ENCODE measurements around the gene KCNJ14. TPM values are rescaled to one million over a fixed set of nuclear protein-coding genes. Genes with fewer than 3 reads are reported as not detected.

KCNJ14 gene
- total RNA-seq, 3 donors from 2014 or later (not counting 1 experiment from before 2014, with no cell fraction given) = 0.77 to 1.2 (median 0.85) TPM

DNA sequence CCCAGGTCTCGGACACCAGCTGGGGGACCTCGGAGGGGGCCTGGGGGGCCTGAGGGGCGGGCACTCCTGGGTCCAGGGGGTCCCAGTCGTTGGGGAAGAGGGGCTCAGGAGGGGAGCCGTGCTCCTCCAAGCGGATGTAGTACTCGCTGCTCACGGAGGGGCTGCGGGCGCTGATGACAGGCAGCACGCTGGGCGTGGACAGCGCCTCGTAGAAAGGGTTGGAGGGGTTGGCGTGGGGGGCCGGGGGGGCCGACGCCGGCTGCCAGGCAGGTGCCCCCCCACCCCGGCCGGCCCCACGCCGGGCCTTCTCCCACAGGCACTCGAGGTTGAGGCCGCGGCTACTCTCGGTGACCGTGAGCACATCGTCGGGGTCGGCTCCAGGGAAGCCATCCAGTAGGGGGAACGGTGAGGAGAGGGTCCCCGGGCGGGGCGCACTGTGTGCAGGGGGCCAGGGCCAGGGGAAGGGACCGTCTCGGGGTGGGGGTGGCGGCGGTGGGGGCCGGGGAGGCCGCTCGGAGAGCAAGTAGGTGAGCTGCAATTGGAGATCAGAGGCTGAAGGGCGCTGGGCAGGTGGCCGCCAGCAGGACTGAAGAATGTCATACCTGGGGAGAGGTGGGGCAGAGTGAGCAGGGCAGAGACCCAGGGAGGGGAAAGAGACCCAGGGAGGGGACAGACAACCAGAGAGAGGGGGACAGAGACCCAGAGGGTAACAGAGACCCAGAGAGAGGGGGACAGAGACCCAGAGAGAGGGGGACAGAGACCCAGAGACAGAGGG is 44.1 kb downstream of the KCNJ14 start:
- peaks cover 8 to 18% of the 10 kb centered on the region in 2 donors for H3K27me3 Mint-ChIP-seq (ENCODE audit: low read depth in 2 of 2)
- DNase-seq = no peak

DNA sequence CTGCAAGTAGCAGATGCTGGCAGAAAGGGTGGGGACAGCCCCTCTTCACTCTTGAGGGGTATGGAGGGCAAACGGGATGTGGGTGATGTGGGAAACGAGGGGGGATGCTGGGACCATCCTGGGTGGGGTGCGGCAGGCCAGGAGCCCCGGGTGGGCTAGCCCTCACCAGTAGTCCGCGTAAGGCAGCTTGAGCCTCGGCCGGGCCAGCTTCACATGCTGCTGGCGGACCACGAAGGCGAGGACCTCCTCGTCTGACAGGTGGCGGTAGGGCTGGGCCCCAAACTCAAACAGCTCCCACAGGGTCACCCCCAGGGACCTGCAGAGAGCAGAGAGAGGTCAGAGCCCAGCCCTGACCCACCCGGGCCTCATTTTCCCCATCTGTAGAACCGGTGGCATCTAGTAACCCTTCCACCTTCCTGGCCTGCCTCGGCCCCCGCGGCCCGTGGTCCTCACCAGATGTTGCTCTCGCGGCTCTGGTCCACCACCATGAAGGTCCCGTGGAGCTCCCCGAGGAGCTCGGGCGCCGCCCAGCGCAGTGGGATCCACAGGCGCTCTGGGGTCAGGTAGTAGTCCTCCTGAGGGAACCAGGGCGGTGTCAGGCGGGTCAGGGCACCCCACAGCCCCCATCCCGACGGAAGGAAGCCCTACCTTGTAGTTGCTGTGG is 45.6 kb downstream of the KCNJ14 start:
- H3K4me1 Mint-ChIP-seq = peaks cover 17 to 28% of the 10 kb centered on the region in 2 donors
- no peaks in the 10 kb centered on the region for H3K9me3 Mint-ChIP-seq
- peak overlapping the region in 1 of 2 donors; percentile 54 for H3K27ac Mint-ChIP-seq
- H3K4me3 Mint-ChIP-seq = peak overlapping the region; percentile 37
- H3K4me1 ChIP-seq (ENCODE audit: control insufficient read depth, insufficient read depth, low read length) = peaks cover 29% of the 10 kb centered on the region
- no peak overlapping the region for H3K4me3 ChIP-seq (ENCODE audit: low read length)
- intact Hi-C loops (cut with micrococcal nuclease) = no loop called here
- H3K36me3 ChIP-seq (ENCODE audit: control insufficient read depth, insufficient read depth, low read length) = no peaks in the 10 kb centered on the region
- H3K36me3 Mint-ChIP-seq = no peaks in the 10 kb centered on the region
- DNase-seq (no peak), ATAC-seq (no peak)
- no peak overlapping the region for H3K27ac ChIP-seq (ENCODE audit: low read length)
- H3K27me3 ChIP-seq (ENCODE audit: control insufficient read depth, insufficient read depth, low read length) = peaks cover 23% of the 10 kb centered on the region
- WGBS (ENCODE audit: insufficient coverage) = 66% methylated on average over 32 of the region's 32 CpGs
- H3K27me3 Mint-ChIP-seq (ENCODE audit: low read depth in 2 of 2) = peaks cover 0 to 18% of the 10 kb centered on the region in 2 donors
- H3K9me3 ChIP-seq (ENCODE audit: control insufficient read depth, insufficient read depth, low read length) = no peaks in the 10 kb centered on the region
- TF ChIP-seq, protein P1, sequence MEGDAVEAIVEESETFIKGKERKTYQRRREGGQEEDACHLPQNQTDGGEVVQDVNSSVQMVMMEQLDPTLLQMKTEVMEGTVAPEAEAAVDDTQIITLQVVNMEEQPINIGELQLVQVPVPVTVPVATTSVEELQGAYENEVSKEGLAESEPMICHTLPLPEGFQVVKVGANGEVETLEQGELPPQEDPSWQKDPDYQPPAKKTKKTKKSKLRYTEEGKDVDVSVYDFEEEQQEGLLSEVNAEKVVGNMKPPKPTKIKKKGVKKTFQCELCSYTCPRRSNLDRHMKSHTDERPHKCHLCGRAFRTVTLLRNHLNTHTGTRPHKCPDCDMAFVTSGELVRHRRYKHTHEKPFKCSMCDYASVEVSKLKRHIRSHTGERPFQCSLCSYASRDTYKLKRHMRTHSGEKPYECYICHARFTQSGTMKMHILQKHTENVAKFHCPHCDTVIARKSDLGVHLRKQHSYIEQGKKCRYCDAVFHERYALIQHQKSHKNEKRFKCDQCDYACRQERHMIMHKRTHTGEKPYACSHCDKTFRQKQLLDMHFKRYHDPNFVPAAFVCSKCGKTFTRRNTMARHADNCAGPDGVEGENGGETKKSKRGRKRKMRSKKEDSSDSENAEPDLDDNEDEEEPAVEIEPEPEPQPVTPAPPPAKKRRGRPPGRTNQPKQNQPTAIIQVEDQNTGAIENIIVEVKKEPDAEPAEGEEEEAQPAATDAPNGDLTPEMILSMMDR (IDR thresholded peaks at IDR 0.05) = no peak

More for the DNA sequence above, 44.1 kb downstream of the KCNJ14 start:
- TF ChIP-seq, protein P1 (IDR thresholded peaks at IDR 0.05) = no peak
- H3K9me3 ChIP-seq (ENCODE audit: control insufficient read depth, insufficient read depth, low read length) = no peaks in the 10 kb centered on the region
- intact Hi-C loops (cut with micrococcal nuclease) = no loop called here
- H3K4me1 Mint-ChIP-seq = peaks cover 21 to 35% of the 10 kb centered on the region in 2 donors
- peaks cover 30% of the 10 kb centered on the region for H3K27me3 ChIP-seq (ENCODE audit: control insufficient read depth, insufficient read depth, low read length)
- H3K4me3 ChIP-seq (ENCODE audit: low read length) = no peak overlapping the region
- no peaks in the 10 kb centered on the region for H3K36me3 Mint-ChIP-seq
- no peaks in the 10 kb centered on the region for H3K36me3 ChIP-seq (ENCODE audit: control insufficient read depth, insufficient read depth, low read length)
- no peak overlapping the region for H3K27ac ChIP-seq (ENCODE audit: low read length)
- no peak overlapping the region for H3K27ac Mint-ChIP-seq
- ATAC-seq = no peak
- H3K4me1 ChIP-seq (ENCODE audit: control insufficient read depth, insufficient read depth, low read length) = peaks cover 29% of the 10 kb centered on the region
- WGBS (ENCODE audit: insufficient coverage) = 74% methylated on average over 44 of the region's 44 CpGs
- H3K4me3 Mint-ChIP-seq = no peak overlapping the region
- no peaks in the 10 kb centered on the region for H3K9me3 Mint-ChIP-seq

DNA sequence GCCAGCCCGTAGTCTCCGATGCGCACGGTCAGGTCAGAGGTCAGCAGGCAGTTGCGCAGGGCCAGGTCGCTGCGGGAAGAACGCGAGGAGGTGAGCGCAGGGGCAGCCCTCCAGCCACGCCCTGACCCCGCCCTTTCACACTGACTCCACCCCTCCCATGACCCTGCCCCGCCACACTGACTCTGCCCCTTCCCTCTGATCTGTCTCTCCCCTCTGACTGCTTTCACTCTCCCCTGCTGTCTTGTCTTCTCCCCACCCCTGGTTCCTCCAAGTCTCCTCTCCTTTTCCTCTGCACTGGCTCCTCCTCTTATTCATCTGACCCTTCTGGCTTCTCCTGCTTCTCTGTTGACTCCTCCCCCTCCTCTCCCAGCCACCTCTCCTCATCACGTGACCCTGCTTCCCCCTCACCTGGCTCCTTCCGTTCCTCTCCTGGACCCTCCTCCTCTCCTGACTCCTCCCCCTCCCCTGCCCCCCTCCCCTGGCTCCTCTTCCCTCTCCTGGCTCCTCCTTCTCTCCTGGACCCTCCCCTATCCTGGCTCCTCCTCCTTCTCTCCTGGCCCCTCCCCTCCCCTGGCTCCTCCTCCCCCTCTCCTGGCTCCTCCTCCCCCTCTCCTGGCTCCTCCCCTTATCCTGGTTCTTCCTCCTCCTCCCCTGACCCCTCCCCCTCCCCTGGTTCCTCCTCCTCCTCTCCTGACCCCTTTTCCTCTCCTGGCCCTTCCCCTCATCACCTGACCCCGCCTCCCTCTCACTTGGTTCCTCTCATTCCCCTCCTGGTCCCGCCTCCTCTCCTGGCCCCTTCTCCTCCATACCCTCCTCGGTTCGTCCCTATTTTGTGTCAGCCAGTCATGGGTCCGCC is 46.3 kb downstream of the KCNJ14 start:
- TF ChIP-seq, protein P1 (IDR thresholded peaks at IDR 0.05) = no peak
- H3K4me3 ChIP-seq (ENCODE audit: low read length) = no peak overlapping the region
- Mint-ChIP-seq H3K27ac (peak overlapping the region in 1 of 2 donors; percentile 54), H3K27me3 (ENCODE audit: low read depth in 2 of 2) (peaks cover 0 to 18% of the 10 kb centered on the region in 2 donors), H3K9me3 (no peaks in the 10 kb centered on the region), H3K4me3 (peak overlapping the region; percentile 70), H3K36me3 (no peaks in the 10 kb centered on the region), H3K4me1 (peaks cover 17 to 28% of the 10 kb centered on the region in 2 donors)
- peaks cover 29% of the 10 kb centered on the region for H3K4me1 ChIP-seq (ENCODE audit: control insufficient read depth, insufficient read depth, low read length)
- 11% methylated on average over 20 of the region's 20 CpGs for WGBS (ENCODE audit: insufficient coverage)
- H3K9me3 ChIP-seq (ENCODE audit: control insufficient read depth, insufficient read depth, low read length) = no peaks in the 10 kb centered on the region
- H3K27ac ChIP-seq (ENCODE audit: low read length) = no peak overlapping the region
- intact Hi-C loops (cut with micrococcal nuclease) = no loop called here
- H3K27me3 ChIP-seq (ENCODE audit: control insufficient read depth, insufficient read depth, low read length) = peaks cover 21% of the 10 kb centered on the region
- no peaks in the 10 kb centered on the region for H3K36me3 ChIP-seq (ENCODE audit: control insufficient read depth, insufficient read depth, low read length)
- peak; percentile 64 to 72 (median 70) for ATAC-seq
- peak in 1 of 2 donors; percentile 83 for DNase-seq

All from natural killer cell (primary cell).